ENCODE results near the gene MAML1.

DNA sequence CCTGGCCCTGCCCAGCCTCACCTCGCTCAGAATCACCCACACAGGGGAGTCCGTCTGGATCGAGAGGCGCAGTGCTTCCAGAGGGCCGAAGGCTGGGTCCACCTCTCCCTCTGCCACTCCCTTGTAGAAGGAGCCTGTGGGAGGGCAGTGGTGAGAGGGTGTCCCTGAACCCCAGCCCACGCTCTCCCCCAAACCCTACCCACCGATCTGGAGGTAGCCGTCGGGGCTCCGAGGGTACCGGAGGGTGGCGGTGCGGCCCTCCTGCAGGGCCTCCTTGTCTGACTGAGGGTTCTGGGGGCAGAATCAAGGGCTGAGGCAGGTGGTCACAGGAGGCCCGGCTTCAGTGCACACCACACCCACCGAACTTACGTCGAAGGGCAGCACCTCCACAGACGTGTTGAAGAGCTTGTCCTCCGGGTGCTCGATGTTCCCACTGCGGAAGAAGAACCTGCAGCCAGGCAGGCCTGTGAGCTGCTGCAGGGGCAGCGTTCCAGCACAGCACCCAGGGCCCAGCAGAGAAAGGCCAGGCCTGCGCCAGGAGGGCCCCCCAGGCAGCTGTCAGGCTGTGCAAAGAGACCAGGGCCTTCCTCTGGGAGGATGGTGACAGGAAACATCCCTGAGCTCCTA lies 65.6 kb downstream of the MAML1 start:
- TF ChIP-seq, protein P1, sequence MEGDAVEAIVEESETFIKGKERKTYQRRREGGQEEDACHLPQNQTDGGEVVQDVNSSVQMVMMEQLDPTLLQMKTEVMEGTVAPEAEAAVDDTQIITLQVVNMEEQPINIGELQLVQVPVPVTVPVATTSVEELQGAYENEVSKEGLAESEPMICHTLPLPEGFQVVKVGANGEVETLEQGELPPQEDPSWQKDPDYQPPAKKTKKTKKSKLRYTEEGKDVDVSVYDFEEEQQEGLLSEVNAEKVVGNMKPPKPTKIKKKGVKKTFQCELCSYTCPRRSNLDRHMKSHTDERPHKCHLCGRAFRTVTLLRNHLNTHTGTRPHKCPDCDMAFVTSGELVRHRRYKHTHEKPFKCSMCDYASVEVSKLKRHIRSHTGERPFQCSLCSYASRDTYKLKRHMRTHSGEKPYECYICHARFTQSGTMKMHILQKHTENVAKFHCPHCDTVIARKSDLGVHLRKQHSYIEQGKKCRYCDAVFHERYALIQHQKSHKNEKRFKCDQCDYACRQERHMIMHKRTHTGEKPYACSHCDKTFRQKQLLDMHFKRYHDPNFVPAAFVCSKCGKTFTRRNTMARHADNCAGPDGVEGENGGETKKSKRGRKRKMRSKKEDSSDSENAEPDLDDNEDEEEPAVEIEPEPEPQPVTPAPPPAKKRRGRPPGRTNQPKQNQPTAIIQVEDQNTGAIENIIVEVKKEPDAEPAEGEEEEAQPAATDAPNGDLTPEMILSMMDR (IDR thresholded peaks at IDR 0.05): no peak
- TF ChIP-seq POLR2A (IDR thresholded peaks at IDR 0.05): no peak
